Measurements from ENCODE around the gene EMC7. TPM values are rescaled to one million over a fixed set of nuclear protein-coding genes. Genes with fewer than 3 reads are reported as not detected.

The EMC7 gene
- total and polyA plus RNA-seq, 2 of the 4 experiments (the other 2 are of a cell fraction), result 46.6 to 76.4 TPM

DNA sequence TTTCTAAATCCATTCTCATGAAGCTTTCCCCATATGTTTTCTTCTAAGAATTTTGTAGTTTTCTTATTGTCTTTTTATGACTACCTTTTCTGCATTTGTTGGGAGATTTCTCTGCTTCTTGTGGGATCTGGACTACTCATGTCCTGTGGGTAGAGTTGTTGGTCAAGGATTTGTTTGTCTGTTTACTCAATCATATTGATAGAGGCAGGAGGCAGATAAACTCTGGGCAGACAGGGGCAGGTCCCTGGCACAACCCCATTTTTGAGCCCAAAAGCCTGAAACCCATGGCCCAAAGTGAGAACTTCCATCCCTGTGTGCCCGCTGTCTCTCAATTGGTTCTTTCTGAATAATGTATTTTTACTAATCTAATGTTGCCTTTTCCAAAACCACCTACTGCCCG, 12.6 kb upstream of the EMC7 start:
- H3K79me1 ChIP-seq (ENCODE audit: low read depth in 1 of 2, low read length in 2 of 2), result no peaks in the 10 kb centered on the region
- H2BK15ac ChIP-seq (ENCODE audit: low read depth, low read length), result no peak overlapping the region
- H2BK5ac ChIP-seq (ENCODE audit: low read depth, low read length, poor library complexity, severe bottlenecking), result no peak overlapping the region
- BruUV-seq (replicated peaks), result no TSS peak
- H4K8ac ChIP-seq (ENCODE audit: low read depth in 2 of 2, low read length in 2 of 2), result no peak overlapping the region
- no peak overlapping the region for H2BK120ac ChIP-seq (ENCODE audit: low read depth, low read length)
- H3K27ac ChIP-seq (ENCODE audit: insufficient read depth, low read length), result no peak overlapping the region
- no peak overlapping the region for H4K91ac ChIP-seq (ENCODE audit: insufficient read depth, low read depth, low read length)
- no peak for DNase-seq
- no peaks in the 10 kb centered on the region for H3K9me1 ChIP-seq (ENCODE audit: insufficient read depth, low read length)
- no peak overlapping the region for H2AK9ac ChIP-seq (replicated peaks; ENCODE audit: low read depth, low read length, poor library complexity)
- no peaks in the 10 kb centered on the region for H3K36me3 ChIP-seq (ENCODE audit: control insufficient read depth, insufficient read depth, low read length)
- no peaks in the 10 kb centered on the region for H4K20me1 ChIP-seq (ENCODE audit: insufficient read depth, low read length)
- H3K14ac ChIP-seq (replicated peaks; ENCODE audit: low read depth, low read length), result no peak overlapping the region
- no peak overlapping the region for H3K4me3 ChIP-seq (ENCODE audit: insufficient read depth, low read depth, low read length)
- H3K4me2 ChIP-seq (ENCODE audit: low read depth, low read length), result no peak overlapping the region
- no peak overlapping the region for H2AK5ac ChIP-seq (ENCODE audit: low read depth, low read length)
- H2AFZ ChIP-seq (replicated peaks; ENCODE audit: low read length, poor library complexity), result no peak overlapping the region
- H3K4ac ChIP-seq (ENCODE audit: low read depth, low read length), result no peak overlapping the region
- CTCF ChIA-PET, result no interaction called here
- no peaks in the 10 kb centered on the region for H3K27me3 ChIP-seq (ENCODE audit: control insufficient read depth, insufficient read depth, low read length)
- no CpG with 5 or more reads among the region's 2 CpGs for WGBS, 2 experiments (ENCODE audit: extremely low coverage in 2 of 2, insufficient read length in 1 of 2)
- no peak overlapping the region for H3K9ac ChIP-seq (ENCODE audit: low read depth, low read length)
- H2BK20ac ChIP-seq (ENCODE audit: low read depth, low read length), result no peak overlapping the region
- POLR2A ChIA-PET (ENCODE audit: unreplicated experiment), result no interaction called here
- H4K5ac ChIP-seq (ENCODE audit: low read depth, low read length), result no peak overlapping the region
- H3K9me3 ChIP-seq (ENCODE audit: control insufficient read depth, insufficient read depth, low read length), result no peaks in the 10 kb centered on the region
- TF ChIP-seq MXI1 (IDR thresholded peaks at IDR 0.05; ENCODE audit: borderline replicate concordance, low read depth, low read length) (no peak), RAD21 (IDR thresholded peaks at IDR 0.05; ENCODE audit: low read length) (no peak), RFX5 (IDR thresholded peaks at IDR 0.05; ENCODE audit: low read depth, low read length) (no peak), CEBPB (IDR thresholded peaks at IDR 0.05; ENCODE audit: low read depth, low read length) (no peak), POLR2A (IDR thresholded peaks at IDR 0.05; ENCODE audit: low read depth, low read length) (no peak), MAZ (IDR thresholded peaks at IDR 0.05; ENCODE audit: borderline replicate concordance, low read depth, low read length) (no peak), BHLHE40 (IDR thresholded peaks at IDR 0.05; ENCODE audit: low read depth, low read length) (no peak), NFE2L2 (IDR thresholded peaks at IDR 0.05; ENCODE audit: low read depth, low read length) (no peak), MAFK (IDR thresholded peaks at IDR 0.05; ENCODE audit: low read depth, low read length) (no peak), RCOR1 (IDR thresholded peaks at IDR 0.05; ENCODE audit: insufficient replicate concordance, low read length) (no peak), FOS (IDR thresholded peaks at IDR 0.05; ENCODE audit: low read depth, low read length) (no peak), SMC3 (IDR thresholded peaks at IDR 0.05; ENCODE audit: low read depth, low read length) (no peak), CHD1 (IDR thresholded peaks at IDR 0.05; ENCODE audit: low read depth, low read length) (no peak)
- TF ChIP-seq, protein P1, sequence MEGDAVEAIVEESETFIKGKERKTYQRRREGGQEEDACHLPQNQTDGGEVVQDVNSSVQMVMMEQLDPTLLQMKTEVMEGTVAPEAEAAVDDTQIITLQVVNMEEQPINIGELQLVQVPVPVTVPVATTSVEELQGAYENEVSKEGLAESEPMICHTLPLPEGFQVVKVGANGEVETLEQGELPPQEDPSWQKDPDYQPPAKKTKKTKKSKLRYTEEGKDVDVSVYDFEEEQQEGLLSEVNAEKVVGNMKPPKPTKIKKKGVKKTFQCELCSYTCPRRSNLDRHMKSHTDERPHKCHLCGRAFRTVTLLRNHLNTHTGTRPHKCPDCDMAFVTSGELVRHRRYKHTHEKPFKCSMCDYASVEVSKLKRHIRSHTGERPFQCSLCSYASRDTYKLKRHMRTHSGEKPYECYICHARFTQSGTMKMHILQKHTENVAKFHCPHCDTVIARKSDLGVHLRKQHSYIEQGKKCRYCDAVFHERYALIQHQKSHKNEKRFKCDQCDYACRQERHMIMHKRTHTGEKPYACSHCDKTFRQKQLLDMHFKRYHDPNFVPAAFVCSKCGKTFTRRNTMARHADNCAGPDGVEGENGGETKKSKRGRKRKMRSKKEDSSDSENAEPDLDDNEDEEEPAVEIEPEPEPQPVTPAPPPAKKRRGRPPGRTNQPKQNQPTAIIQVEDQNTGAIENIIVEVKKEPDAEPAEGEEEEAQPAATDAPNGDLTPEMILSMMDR (conservative IDR thresholded peaks at IDR 0.05; ENCODE audit: low read depth, low read length), result no peak
- intact Hi-C loops (cut with micrococcal nuclease), result no loop called here
- no peak for ATAC-seq (ENCODE audit: low read depth)
- H3K23ac ChIP-seq (ENCODE audit: low read depth, low read length), result no peak overlapping the region
- no peak overlapping the region; the same call in 1 of the 2 replicates for H3K56ac ChIP-seq (ENCODE audit: extremely low read depth, insufficient read depth, low read length)
- in situ Hi-C loops (cut with MboI; ENCODE audit: low sequenced_read_pairs), result loop anchor here (25.0 kb wide), 1 partner anchor 473 kb away; the partner anchor contains the start of gene GOLGA8B
- no peaks in the 10 kb centered on the region; the same call in 1 of the 2 replicates for H3K4me1 ChIP-seq (ENCODE audit: control insufficient read depth, insufficient read depth, low read length)
- dilution Hi-C loops (cut with HindIII; ENCODE audit: low sequenced_read_pairs, unreplicated experiment), result no loop called here
- no peak overlapping the region for H3K18ac ChIP-seq (ENCODE audit: low read depth, low read length)
